ENCODE results near the gene ADGRG3. TPM values are rescaled to one million over a fixed set of nuclear protein-coding genes. Genes with fewer than 3 reads are reported as not detected.
"Not testable (repeated sequence)": the region's sequence is repeated elsewhere in the genome, so short reads cannot be mapped to it uniquely, and the experiment has no call there.

The ADGRG3 gene
- total and polyA plus RNA-seq, 2 experiments from 2014 or later, result not detected

- Histone ChIP-seq H3K79me2 (no peaks in the 10 kb centered on the region), H3K27ac (no peak overlapping the region), H3K4me2 (no peak overlapping the region), H3K27me3 (no peaks in the 10 kb centered on the region), H4K20me1 (ENCODE audit: insufficient read depth, poor library complexity, severe bottlenecking) (no peaks in the 10 kb centered on the region), H3K4me1 (ENCODE audit: insufficient read depth) (no peaks in the 10 kb centered on the region), H3K9me3 (ENCODE audit: low read depth) (no peaks in the 10 kb centered on the region), H3K9me2 (replicated peaks; ENCODE audit: insufficient read depth) (no peaks in the 10 kb centered on the region), H3K36me3 (replicated peaks; ENCODE audit: insufficient read depth, low read depth) (no peaks in the 10 kb centered on the region), H3K4me3 (no peak overlapping the region), H2AFZ (no peak overlapping the region)
- no peak for TF ChIP-seq EZH2 (IDR thresholded peaks at IDR 0.05; ENCODE audit: borderline replicate concordance)
- no peak for TF ChIP-seq CTCF (IDR thresholded peaks at IDR 0.05; ENCODE audit: poor library complexity)
- no peak for TF ChIP-seq EZH2phosphoT487 (IDR thresholded peaks at IDR 0.05; ENCODE audit: low read depth, severe bottlenecking, unreplicated experiment)
- 97% methylated on average over 13 of the region's 14 CpGs for WGBS (ENCODE audit: low lambda C conversion rate, missing lambda C conversion rate)
- no peak for DNase-seq (ENCODE audit: low spot score)
Measured at GRCh38 chr16:57728336-57729181, 60.5 kb downstream of the ADGRG3 start.

GRCh38 chr16:57729182-57729484 is 61.0 kb downstream of the ADGRG3 start:
- TF ChIP-seq EZH2 (IDR thresholded peaks at IDR 0.05; ENCODE audit: borderline replicate concordance) (no peak), EZH2phosphoT487 (IDR thresholded peaks at IDR 0.05; ENCODE audit: low read depth, severe bottlenecking, unreplicated experiment) (no peak), CTCF (IDR thresholded peaks at IDR 0.05; ENCODE audit: poor library complexity) (no peak)
- no peak overlapping the region for H3K4me3 ChIP-seq
- no peak for DNase-seq (ENCODE audit: low spot score)
- no peak overlapping the region for H3K4me2 ChIP-seq
- H3K36me3 ChIP-seq (replicated peaks; ENCODE audit: insufficient read depth, low read depth), result no peaks in the 10 kb centered on the region
- WGBS (ENCODE audit: low lambda C conversion rate, missing lambda C conversion rate), result no CpG with 5 or more reads among the region's 1 CpG
- no peaks in the 10 kb centered on the region for H3K27me3 ChIP-seq
- H3K9me3 ChIP-seq (ENCODE audit: low read depth), result no peaks in the 10 kb centered on the region
- H3K4me1 ChIP-seq (ENCODE audit: insufficient read depth), result no peaks in the 10 kb centered on the region
- no peaks in the 10 kb centered on the region for H3K9me2 ChIP-seq (replicated peaks; ENCODE audit: insufficient read depth)
- no peaks in the 10 kb centered on the region for H4K20me1 ChIP-seq (ENCODE audit: insufficient read depth, poor library complexity, severe bottlenecking)
- H3K27ac ChIP-seq, result no peak overlapping the region
- no peaks in the 10 kb centered on the region for H3K79me2 ChIP-seq
- H2AFZ ChIP-seq, result no peak overlapping the region

- H2AFZ ChIP-seq; H3K79me2 ChIP-seq; DNase-seq (ENCODE audit: low spot score); H3K27me3 ChIP-seq; H3K4me1 ChIP-seq (ENCODE audit: insufficient read depth); H4K20me1 ChIP-seq (ENCODE audit: insufficient read depth, poor library complexity, severe bottlenecking); H3K4me3 ChIP-seq; H3K27ac ChIP-seq; H3K4me2 ChIP-seq; H3K9me3 ChIP-seq (ENCODE audit: low read depth); H3K36me3 ChIP-seq (replicated peaks; ENCODE audit: insufficient read depth, low read depth); H3K9me2 ChIP-seq (replicated peaks; ENCODE audit: insufficient read depth): not testable (repeated sequence)
- 100% methylated on average over 1 of the region's 6 CpGs for WGBS (ENCODE audit: low lambda C conversion rate, missing lambda C conversion rate)
Measured at GRCh38 chr16:57729852-57730251, 61.7 kb downstream of the ADGRG3 start.

GRCh38 chr16:57730771-57731730 is 62.9 kb downstream of the ADGRG3 start:
- Histone ChIP-seq H3K4me3 (no peak overlapping the region), H3K27ac (no peak overlapping the region), H3K9me2 (replicated peaks; ENCODE audit: insufficient read depth) (no peaks in the 10 kb centered on the region), H3K79me2 (no peaks in the 10 kb centered on the region), H3K4me2 (no peak overlapping the region), H3K4me1 (ENCODE audit: insufficient read depth) (peaks cover 5% of the 10 kb centered on the region), H2AFZ (no peak overlapping the region), H3K9me3 (ENCODE audit: low read depth) (no peaks in the 10 kb centered on the region), H3K27me3 (no peaks in the 10 kb centered on the region), H3K36me3 (replicated peaks; ENCODE audit: insufficient read depth, low read depth) (no peaks in the 10 kb centered on the region), H4K20me1 (ENCODE audit: insufficient read depth, poor library complexity, severe bottlenecking) (no peaks in the 10 kb centered on the region)
- no peak for TF ChIP-seq EZH2 (IDR thresholded peaks at IDR 0.05; ENCODE audit: borderline replicate concordance)
- TF ChIP-seq CTCF (IDR thresholded peaks at IDR 0.05; ENCODE audit: poor library complexity), result no peak
- TF ChIP-seq EZH2phosphoT487 (IDR thresholded peaks at IDR 0.05; ENCODE audit: low read depth, severe bottlenecking, unreplicated experiment), result no peak
- 70% methylated on average over 13 of the region's 13 CpGs for WGBS (ENCODE audit: low lambda C conversion rate, missing lambda C conversion rate)
- no peak for DNase-seq (ENCODE audit: low spot score)
